ENCODE data around the gene CCDC134.

The CCDC134 gene

GRCh38 chr22:41826430-41827383 is 26.2 kb downstream of the CCDC134 start:
- TF ChIP-seq ZC3H10 (CRISPR knock-in tag; IDR thresholded peaks at IDR 0.05) (no peak), CSRNP3 (CRISPR knock-in tag; IDR thresholded peaks at IDR 0.05) (no peak), BACH2 (CRISPR knock-in tag; IDR thresholded peaks at IDR 0.05; ENCODE audit: borderline replicate concordance) (no peak), OSR1 (CRISPR knock-in tag; IDR thresholded peaks at IDR 0.05) (no peak), TOX (CRISPR knock-in tag; IDR thresholded peaks at IDR 0.05; ENCODE audit: borderline replicate concordance) (no peak), TCF4 (CRISPR knock-in tag; IDR thresholded peaks at IDR 0.05; ENCODE audit: borderline replicate concordance) (no peak), CSDC2 (CRISPR knock-in tag; IDR thresholded peaks at IDR 0.05) (no peak), ZNF8 (CRISPR knock-in tag; IDR thresholded peaks at IDR 0.05) (no peak), POU6F1 (CRISPR knock-in tag; IDR thresholded peaks at IDR 0.05; ENCODE audit: borderline replicate concordance, low read depth) (no peak), ZNF70 (CRISPR knock-in tag; IDR thresholded peaks at IDR 0.05) (no peak)
- ATAC-seq: no peak

GRCh38 chr22:41827671-41828070 is 27.2 kb downstream of the CCDC134 start:
- TF ChIP-seq BACH2 (CRISPR knock-in tag; IDR thresholded peaks at IDR 0.05; ENCODE audit: borderline replicate concordance) (no peak), TSHZ2 (CRISPR knock-in tag; IDR thresholded peaks at IDR 0.05) (no peak), PATZ1 (CRISPR knock-in tag; IDR thresholded peaks at IDR 0.05; ENCODE audit: borderline replicate concordance) (no peak), ESRRG (CRISPR knock-in tag; IDR thresholded peaks at IDR 0.05) (no peak), ZNF8 (CRISPR knock-in tag; IDR thresholded peaks at IDR 0.05) (no peak), GLIS3 (CRISPR knock-in tag; IDR thresholded peaks at IDR 0.05) (no peak), ARNTL (CRISPR knock-in tag; IDR thresholded peaks at IDR 0.05; ENCODE audit: borderline replicate concordance, low read depth) (no peak), OSR1 (CRISPR knock-in tag; IDR thresholded peaks at IDR 0.05) (no peak), ZNF70 (CRISPR knock-in tag; IDR thresholded peaks at IDR 0.05) (no peak), TOX (CRISPR knock-in tag; IDR thresholded peaks at IDR 0.05; ENCODE audit: borderline replicate concordance) (no peak), ZNF565 (CRISPR knock-in tag; conservative IDR thresholded peaks at IDR 0.05; ENCODE audit: low read depth) (no peak), RARB (CRISPR knock-in tag; IDR thresholded peaks at IDR 0.05) (no peak), CSRNP3 (CRISPR knock-in tag; IDR thresholded peaks at IDR 0.05) (no peak), TCF4 (CRISPR knock-in tag; IDR thresholded peaks at IDR 0.05; ENCODE audit: borderline replicate concordance) (no peak), ZFP30 (CRISPR knock-in tag; IDR thresholded peaks at IDR 0.05) (no peak), POU6F1 (CRISPR knock-in tag; IDR thresholded peaks at IDR 0.05; ENCODE audit: borderline replicate concordance, low read depth) (no peak), CSDC2 (CRISPR knock-in tag; IDR thresholded peaks at IDR 0.05) (no peak), PPARA (CRISPR knock-in tag; IDR thresholded peaks at IDR 0.05; ENCODE audit: borderline replicate concordance) (no peak), SNAI2 (CRISPR knock-in tag; IDR thresholded peaks at IDR 0.05) (no peak), ZC3H10 (CRISPR knock-in tag; IDR thresholded peaks at IDR 0.05) (no peak)

More at GRCh38 chr22:41827671-41828070, 27.2 kb downstream of the CCDC134 start:
- ATAC-seq: no peak
